K562 (cell line): ENCODE data around the gene MYRIP.

Experiments
- CTCF ChIP-seq, 3 experiments: IDR thresholded peaks in 2 of 3; conservative IDR thresholded peaks in 1 of 3; 2 replicates each; pipeline ENCODE4 v1.5.1; 2011 to 2012; ENCODE audit warnings: low read length in 3 of 3, mild to moderate bottlenecking in 3 of 3, control low read depth in 2 of 3, improper control_type of control experiment in 1 of 3, inconsistent platforms in 1 of 3, low read depth in 1 of 3, mixed read lengths in 1 of 3, moderate library complexity in 1 of 3; ENCODE audit not compliant: insufficient read depth in 2 of 3
- SP2 ChIP-seq: IDR thresholded peaks from 2 replicates; pipeline ENCODE4 v1.6.1; 2011; ENCODE audit warnings: mild to moderate bottlenecking, low read depth, low read length, moderate library complexity; ENCODE audit not compliant: poor library complexity, severe bottlenecking; ENCODE audit errors: extremely low read depth
- TAF1 ChIP-seq: IDR thresholded peaks from 2 replicates; pipeline ENCODE4 v1.6.1; 2011; ENCODE audit warnings: mild to moderate bottlenecking, low read length, moderate library complexity; ENCODE audit not compliant: insufficient read depth, control insufficient read depth, severe bottlenecking; ENCODE audit errors: extremely low read depth
- TF ChIP-seq, protein P1 (sequence below), 2 experiments: fragments of 450-650 bp; IDR thresholded peaks; 2 replicates each; pipeline ENCODE4 v1.6.1; 2016; ENCODE audit warnings: mild to moderate bottlenecking in 2 of 2, borderline replicate concordance in 1 of 2, low read depth in 1 of 2, moderate library complexity in 1 of 2

- no peak for TF ChIP-seq SP2
- no peak for TF ChIP-seq TAF1
- TF ChIP-seq, protein P1, sequence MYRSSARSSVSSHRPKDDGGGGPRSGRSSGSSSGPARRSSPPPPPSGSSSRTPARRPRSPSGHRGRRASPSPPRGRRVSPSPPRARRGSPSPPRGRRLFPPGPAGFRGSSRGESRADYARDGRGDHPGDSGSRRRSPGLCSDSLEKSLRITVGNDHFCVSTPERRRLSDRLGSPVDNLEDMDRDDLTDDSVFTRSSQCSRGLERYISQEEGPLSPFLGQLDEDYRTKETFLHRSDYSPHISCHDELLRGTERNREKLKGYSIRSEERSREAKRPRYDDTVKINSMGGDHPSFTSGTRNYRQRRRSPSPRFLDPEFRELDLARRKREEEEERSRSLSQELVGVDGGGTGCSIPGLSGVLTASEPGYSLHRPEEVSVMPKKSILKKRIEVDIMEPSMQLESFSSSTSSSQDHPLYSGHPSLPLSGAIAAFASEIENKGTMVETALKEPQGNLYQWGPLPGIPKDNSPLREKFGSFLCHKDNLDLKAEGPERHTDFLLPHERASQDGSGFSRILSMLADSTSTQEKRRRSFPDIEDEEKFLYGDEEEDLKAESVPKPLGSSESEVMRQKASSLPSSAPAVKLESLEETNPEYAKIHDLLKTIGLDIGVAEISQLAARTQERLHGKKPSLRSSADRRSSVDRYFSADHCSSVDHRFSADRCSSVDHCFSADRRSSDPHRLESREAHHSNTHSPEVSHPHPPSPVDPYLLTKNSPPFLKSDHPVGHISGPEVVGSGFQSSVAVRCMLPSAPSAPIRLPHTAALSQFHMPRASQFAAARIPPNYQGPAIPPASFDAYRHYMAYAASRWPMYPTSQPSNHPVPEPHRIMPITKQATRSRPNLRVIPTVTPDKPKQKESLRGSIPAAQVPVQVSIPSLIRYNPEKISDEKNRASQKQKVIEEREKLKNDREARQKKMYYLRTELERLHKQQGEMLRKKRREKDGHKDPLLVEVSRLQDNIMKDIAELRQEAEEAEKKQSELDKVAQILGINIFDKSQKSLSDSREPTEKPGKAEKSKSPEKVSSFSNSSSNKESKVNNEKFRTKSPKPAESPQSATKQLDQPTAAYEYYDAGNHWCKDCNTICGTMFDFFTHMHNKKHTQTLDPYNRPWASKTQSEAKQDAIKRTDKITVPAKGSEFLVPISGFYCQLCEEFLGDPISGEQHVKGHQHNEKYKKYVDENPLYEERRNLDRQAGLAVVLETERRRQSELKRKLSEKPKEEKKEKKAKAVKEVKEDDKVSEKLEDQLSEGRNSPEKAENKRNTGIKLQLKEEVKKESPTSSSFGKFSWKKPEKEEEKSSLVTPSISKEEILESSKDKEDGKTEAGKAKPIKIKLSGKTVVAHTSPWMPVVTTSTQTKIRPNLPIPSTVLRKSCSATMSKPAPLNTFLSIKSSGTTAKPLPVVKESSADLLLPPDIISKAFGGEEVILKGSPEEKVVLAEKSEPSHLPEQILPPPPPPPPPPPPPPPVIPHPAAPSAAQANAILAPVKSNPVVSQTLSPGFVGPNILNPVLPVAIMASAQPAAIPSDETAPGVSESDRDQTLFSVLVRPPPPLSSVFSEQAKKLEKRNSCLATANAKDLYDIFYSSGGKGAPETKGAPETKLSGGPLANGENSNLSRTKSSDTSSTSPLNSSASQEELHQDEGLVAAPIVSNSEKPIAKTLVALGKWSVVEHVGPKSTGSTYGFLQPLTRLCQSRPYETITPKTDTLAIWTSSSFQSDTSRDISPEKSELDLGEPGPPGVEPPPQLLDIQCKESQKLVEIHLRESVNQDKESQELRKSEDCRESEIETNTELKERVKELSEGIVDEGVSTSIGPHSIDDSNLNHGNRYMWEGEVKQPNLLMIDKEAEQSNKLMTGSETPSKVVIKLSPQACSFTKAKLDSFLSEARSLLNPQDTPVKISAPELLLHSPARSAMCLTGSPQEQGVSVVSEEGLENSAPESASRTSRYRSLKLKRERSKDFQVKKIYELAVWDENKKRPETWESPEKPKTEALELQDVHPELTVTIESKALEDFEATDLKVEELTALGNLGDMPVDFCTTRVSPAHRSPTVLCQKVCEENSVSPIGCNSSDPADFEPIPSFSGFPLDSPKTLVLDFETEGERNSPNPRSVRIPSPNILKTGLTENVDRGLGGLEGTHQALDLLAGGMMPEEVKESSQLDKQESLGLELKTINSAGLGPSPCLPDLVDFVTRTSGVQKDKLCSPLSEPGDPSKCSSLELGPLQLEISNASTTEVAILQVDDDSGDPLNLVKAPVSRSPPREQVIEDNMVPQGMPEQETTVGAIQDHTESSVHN (IDR thresholded peaks at IDR 0.05; ENCODE audit: borderline replicate concordance in 1 of 2, low read depth in 1 of 2): no peak
- no peak for TF ChIP-seq CTCF (IDR thresholded peaks at IDR 0.05 in 2 of 3, conservative IDR thresholded peaks at IDR 0.05 in 1 of 3; ENCODE audit: insufficient read depth in 2 of 3, low read depth in 1 of 3, low read length in 3 of 3)
Measured at GRCh38 chr3:39934696-39935095, 125.3 kb downstream of the MYRIP start.
